Activated B cell treated with CpG ODN at 0.5 μM for 24 hours (primary cell): ENCODE data around the gene PHACTR3. TPM values are rescaled to one million over a fixed set of nuclear protein-coding genes. Genes with fewer than 3 reads are reported as not detected.

Source experiments
- ATAC-seq: fragments of 200-7000 bp; cut with Tn5 transposase; one replicate; pipeline ENCODE4 v1.10.0; 2021; ENCODE audit warnings: low read depth, mild to moderate bottlenecking, moderate library complexity
- CTCF ChIA-PET: fragments of 350-600 bp; sonication (Branson Sonifier 250); formaldehyde crosslinking; loops from one replicate; lab custom pipeline; 2021; ENCODE audit warnings: antibody characterized with exemption; lab: Charles Lee
- POLR2A ChIA-PET: fragments of 350-600 bp; sonication (Branson Sonifier 250); formaldehyde crosslinking; loops from one replicate; lab custom pipeline; 2021; ENCODE audit warnings: antibody characterized with exemption; lab: Charles Lee
- DNase-seq: peaks from one replicate; pipeline ENCODE4 v3.0.0; 2022
- H3K27ac Mint-ChIP-seq: one replicate; pipeline ENCODE4 v1.8.0; 2020; ENCODE audit warnings: mixed read lengths
- H3K27me3 Mint-ChIP-seq: one replicate; pipeline ENCODE4 v1.8.0; 2021; ENCODE audit warnings: mixed read lengths
- H3K36me3 Mint-ChIP-seq: one replicate; pipeline ENCODE4 v1.8.0; 2021; ENCODE audit warnings: low read depth, mixed read lengths
- H3K4me1 Mint-ChIP-seq: one replicate; pipeline ENCODE4 v1.8.0; 2021; ENCODE audit warnings: mixed read lengths
- H3K4me3 Mint-ChIP-seq: one replicate; pipeline ENCODE4 v1.8.0; 2020; ENCODE audit warnings: mild to moderate bottlenecking, mixed read lengths
- H3K9me3 Mint-ChIP-seq: one replicate; pipeline ENCODE4 v1.8.0; 2020; ENCODE audit warnings: mixed read lengths
- CTCF ChIP-seq: fragments of 200-600 bp; IDR thresholded peaks from one replicate; pipeline ENCODE4 v1.8.0; 2022; ENCODE audit warnings: antibody characterized with exemption, mild to moderate bottlenecking
- intact Hi-C: fragments of 100-400 bp; cut with micrococcal nuclease; formaldehyde crosslinking; loops from one replicate; pipeline ENCODE4 v1.15.1; 2024
- total RNA-seq: library from RNA; stranded (reverse); gene quantifications from 2 replicates; pipeline ENCODE4 v1.2.3, GENCODE V29; 2022

PHACTR3 gene
- total RNA-seq, 1 donor from 2014 or later, result not detected

GRCh38 chr20:59736366-59736765 lies 132.0 kb downstream of the PHACTR3 start:
- no peak overlapping the region for H3K4me3 Mint-ChIP-seq
- H3K36me3 Mint-ChIP-seq, result no peaks in the 10 kb centered on the region
- TF ChIP-seq CTCF, result no peak
- no peaks in the 10 kb centered on the region for H3K9me3 Mint-ChIP-seq
- ChIA-PET POLR2A (no interaction called here), CTCF (no interaction called here)
- intact Hi-C loops, result no loop called here
- H3K27ac Mint-ChIP-seq, result no peak overlapping the region
- no peak for DNase-seq
- H3K4me1 Mint-ChIP-seq, result no peaks in the 10 kb centered on the region
- H3K27me3 Mint-ChIP-seq, result no peaks in the 10 kb centered on the region
- no peak for ATAC-seq

- H3K27me3 Mint-ChIP-seq, result no peaks in the 10 kb centered on the region
- ATAC-seq, result no peak
- H3K9me3 Mint-ChIP-seq, result no peaks in the 10 kb centered on the region
- H3K36me3 Mint-ChIP-seq, result no peaks in the 10 kb centered on the region
- intact Hi-C loops, result no loop called here
- POLR2A ChIA-PET, result no interaction called here
- H3K4me1 Mint-ChIP-seq, result no peaks in the 10 kb centered on the region
- DNase-seq, result no peak
- TF ChIP-seq CTCF, result no peak
- CTCF ChIA-PET, result no interaction called here
- no peak overlapping the region for H3K27ac Mint-ChIP-seq
- no peak overlapping the region for H3K4me3 Mint-ChIP-seq
These were observed 132.8 kb downstream of the PHACTR3 start for GRCh38 chr20:59737073-59737666.

- Mint-ChIP-seq H3K9me3 (no peaks in the 10 kb centered on the region), H3K4me1 (no peaks in the 10 kb centered on the region), H3K27ac (no peak overlapping the region), H3K4me3 (no peak overlapping the region), H3K36me3 (no peaks in the 10 kb centered on the region), H3K27me3 (no peaks in the 10 kb centered on the region)
- CTCF ChIA-PET, result no interaction called here
- intact Hi-C loops, result no loop called here
- no peak for DNase-seq
- TF ChIP-seq CTCF, result no peak
- no peak for ATAC-seq
- POLR2A ChIA-PET, result no interaction called here
These were observed 133.5 kb downstream of the PHACTR3 start for GRCh38 chr20:59737816-59738215.

DNA sequence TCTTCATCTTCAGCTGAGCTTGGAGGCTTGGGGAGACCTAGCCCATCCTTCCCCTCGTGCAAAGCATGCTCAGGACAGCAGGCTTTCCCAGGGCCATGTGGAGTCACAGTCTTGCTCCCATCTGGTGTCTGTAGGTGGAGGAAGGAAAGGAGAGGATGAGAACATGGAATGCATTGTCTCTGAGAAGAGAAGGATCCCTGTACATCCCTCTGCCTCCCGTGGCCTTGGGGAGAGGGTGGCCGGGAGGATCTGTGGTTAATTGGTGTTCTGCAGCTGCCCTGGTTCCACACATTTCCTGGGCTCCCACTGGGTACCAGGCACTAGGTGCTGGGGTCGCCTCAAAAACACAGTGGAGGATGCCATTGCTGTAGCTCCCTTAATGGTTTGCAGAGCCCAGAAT lies 134.5 kb downstream of the PHACTR3 start:
- Mint-ChIP-seq H3K36me3 (no peaks in the 10 kb centered on the region), H3K27ac (no peak overlapping the region), H3K4me1 (no peaks in the 10 kb centered on the region), H3K9me3 (no peaks in the 10 kb centered on the region), H3K4me3 (no peak overlapping the region), H3K27me3 (no peaks in the 10 kb centered on the region)
- ChIA-PET CTCF (no interaction called here), POLR2A (no interaction called here)
- DNase-seq (no peak), ATAC-seq (no peak)
- intact Hi-C loops, result no loop called here
- no peak for TF ChIP-seq CTCF

DNA sequence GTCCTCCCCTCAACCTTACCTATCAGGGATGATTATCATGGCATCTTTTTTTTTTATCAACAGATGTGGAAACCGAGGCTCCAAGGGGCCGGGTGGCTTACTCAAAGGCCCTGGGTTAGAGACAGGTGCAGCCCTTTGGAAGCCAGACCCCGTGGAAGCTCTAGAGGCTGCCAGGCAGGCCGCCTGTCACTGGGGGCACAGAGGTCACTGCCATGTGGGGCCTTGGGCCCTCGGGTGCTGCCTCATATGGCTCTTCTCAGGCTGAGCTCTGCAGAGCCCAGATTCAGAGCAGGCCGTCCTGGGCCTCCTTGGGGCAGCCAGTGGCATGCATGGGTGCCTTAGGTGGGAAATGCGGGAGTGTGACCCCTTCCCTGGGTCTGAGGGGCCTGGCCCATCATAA lies 136.3 kb downstream of the PHACTR3 start:
- intact Hi-C loops, result no loop called here
- H3K9me3 Mint-ChIP-seq, result no peaks in the 10 kb centered on the region

More for the DNA sequence above, 136.3 kb downstream of the PHACTR3 start:
- no peak overlapping the region for H3K27ac Mint-ChIP-seq
- TF ChIP-seq CTCF, result no peak
- DNase-seq, result no peak
- ChIA-PET POLR2A (no interaction called here), CTCF (no interaction called here)
- H3K27me3 Mint-ChIP-seq, result no peaks in the 10 kb centered on the region
- no peaks in the 10 kb centered on the region for H3K36me3 Mint-ChIP-seq
- no peaks in the 10 kb centered on the region for H3K4me1 Mint-ChIP-seq
- no peak for ATAC-seq
- no peak overlapping the region for H3K4me3 Mint-ChIP-seq
